Activated CD8-positive, alpha-beta memory T cell treated with anti-CD3 and anti-CD28 coated beads, Interleukin-2, amount 50 U/mL, for 1 hour (primary cell): ENCODE data around the gene EFHD2.
"Not testable (repeated sequence)": the region's sequence is repeated elsewhere in the genome, so short reads cannot be mapped to it uniquely, and the experiment has no call there.

Experiments used
- DNase-seq: peaks from one replicate; pipeline ENCODE4 v3.0.0-alpha.2; 2020; ENCODE audit errors: extremely low read depth

Gene EFHD2

DNA sequence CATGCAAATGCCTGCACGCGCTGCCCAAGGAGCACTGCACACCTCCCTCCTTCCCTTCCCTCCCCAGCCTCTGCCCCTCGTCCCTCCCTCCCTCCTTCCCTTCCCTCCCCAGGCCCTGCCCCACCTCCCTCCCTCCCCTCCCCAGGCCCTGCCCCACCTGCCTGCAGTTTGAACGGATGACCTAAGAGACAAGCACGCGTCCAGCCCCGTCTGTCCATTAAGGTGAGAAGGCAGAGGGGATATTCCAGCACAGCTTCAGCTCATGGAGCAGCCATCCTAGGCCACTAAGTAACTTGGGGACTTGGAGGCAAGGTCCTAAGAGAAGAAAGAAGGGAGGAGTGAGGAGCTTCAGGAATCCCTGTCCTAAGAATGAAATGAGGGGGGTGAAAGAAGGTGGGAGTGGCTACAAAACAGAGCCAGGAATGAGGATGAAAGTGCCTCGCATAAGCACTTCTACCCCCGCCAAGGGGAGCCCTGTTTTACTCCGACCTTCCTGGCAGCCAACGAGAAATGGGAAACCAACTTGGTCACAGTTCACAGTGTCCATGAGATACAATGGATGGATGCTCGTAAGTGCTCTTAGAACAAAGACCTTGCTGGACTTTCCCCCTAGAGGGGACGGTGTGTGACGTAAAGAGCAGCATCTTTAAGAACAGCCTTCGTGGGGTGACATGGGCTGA lies 21.3 kb upstream of the EFHD2 start:
- DNase-seq = no peak

DNA sequence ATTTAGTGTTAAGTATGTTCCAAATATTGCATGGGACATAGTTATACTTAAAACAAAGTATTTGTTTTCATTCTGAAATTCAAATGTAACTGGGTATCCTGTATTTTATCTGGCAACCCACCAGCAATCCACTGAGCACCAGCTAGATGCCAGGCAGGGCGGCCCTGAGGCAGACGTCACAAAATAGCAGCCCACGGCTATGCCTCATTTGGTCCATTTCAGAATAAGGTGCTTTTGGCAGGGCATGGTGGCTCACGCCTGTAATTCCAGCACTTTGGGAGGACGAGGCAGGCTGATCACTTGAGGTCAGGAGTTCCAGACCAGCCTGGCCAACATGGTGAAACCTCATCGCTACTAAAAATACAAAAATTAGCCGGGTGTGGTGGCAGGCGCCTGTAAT lies 19.9 kb upstream of the EFHD2 start:
- DNase-seq = not testable (repeated sequence)

DNA sequence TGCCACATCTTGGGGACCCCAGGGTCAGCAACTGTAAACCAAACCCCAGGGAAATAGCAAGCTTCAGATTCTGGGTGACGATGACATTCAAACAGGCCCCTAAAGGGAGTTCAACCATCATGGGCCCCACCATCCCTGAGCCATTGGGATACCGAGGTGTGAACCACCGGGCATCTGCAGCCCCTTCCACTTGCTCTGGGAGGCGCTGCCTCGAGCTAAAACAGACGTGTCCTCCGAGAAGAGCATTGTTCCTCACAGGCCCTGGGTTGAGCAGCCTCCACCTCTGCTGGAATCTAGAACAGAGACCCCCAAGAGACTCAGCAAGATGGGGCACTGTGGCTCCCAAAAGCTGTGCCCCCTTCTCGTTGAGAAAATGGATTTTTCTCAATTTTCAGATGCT lies 19.0 kb upstream of the EFHD2 start:
- DNase-seq = no peak

DNA sequence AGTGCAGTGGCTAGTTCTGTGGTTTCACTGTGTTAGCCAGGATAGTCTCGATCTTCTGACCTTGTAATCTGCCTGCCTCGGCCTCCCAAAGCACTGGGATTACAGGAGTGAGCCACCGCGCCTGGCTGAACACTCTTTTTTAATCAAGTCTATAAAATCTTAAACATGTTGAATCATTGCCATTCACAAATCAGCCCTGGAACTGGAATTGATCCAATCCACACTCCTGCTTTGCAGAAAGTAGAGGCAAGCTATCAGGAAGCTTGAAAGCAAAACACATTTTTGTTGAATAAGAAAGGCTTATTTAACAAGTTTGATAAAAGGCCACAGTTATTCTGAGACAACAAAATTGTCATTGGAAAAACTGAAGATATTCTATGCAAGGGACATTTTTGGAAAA lies 18.3 kb upstream of the EFHD2 start:
- no peak for DNase-seq

DNA sequence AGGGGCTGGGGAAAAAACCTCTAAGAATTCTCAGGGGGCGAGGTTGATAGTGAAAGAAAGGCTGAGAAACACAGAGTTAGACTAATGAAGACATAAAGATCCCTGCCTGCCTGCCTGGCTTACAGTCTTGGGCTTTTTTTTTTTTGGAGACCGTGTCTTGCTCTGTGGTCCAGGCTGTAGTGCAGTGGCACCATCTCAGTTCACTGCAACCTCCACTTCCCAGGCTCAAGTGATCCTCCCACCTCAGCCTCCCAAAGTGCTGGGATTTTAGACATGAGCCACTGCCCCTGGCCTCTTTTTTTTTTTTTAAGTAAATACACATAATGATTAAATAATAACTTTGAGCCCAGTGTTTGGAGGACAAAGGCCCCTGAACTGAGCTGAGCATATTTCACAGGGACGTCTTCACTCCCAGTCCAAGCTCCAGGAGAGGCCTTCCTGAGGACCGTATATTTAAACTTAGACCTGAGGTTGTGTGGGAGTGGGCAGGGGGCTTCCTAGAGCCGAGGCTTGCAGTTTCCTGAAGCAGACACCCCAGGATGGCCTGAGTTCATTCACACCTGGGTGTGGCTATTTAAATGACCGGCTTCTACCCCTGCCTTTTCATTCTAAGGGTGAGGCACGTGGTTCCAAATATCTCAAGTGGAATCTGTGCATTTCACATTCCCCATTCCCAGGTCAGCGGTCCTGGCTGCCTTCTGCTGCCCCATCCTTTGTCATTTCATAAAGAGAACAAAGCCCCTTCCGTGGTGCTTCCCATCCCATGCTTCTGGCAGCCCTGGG lies 16.0 kb upstream of the EFHD2 start:
- DNase-seq = no peak

DNA sequence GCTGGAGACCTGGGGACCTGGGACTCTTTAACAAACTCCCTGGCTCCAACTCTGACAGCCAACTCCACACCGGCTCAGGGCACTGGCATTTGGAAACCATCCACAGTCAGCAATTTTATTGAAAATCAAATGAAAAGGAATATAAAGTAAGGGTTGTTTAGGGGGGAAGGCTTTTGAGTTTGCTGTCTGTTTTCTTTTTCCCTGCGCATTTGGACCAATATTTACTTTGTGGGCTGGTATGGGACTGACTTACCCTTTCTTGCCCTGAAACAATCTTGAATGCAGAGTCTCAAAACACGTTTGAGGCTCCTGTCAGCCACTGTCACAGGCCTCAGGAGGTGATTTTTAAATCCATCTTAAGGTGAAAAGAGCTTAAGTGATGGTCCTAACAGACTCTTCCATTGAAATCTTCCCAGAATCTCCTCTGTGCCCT lies 15.4 kb upstream of the EFHD2 start:
- no peak for DNase-seq

DNA sequence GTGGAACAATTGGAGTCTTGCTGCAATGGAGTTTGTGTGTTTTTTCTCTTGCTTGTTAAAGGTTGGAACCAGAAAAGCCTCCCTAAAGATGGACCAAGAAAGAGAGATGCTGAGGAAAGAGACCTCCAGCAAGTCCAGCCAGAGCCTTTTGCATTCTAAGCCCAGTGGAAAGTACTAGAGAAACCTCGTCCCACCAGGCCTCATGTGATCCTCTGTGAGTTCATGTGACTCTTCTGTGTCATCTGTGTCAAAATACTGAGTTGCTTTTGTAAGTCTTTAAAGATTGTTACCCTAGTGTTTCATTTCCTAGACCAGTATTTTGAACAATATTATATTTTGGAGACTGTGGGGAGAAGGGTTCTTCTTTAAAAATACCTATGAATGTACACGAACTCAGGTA lies 12.5 kb upstream of the EFHD2 start:
- no peak for DNase-seq

DNA sequence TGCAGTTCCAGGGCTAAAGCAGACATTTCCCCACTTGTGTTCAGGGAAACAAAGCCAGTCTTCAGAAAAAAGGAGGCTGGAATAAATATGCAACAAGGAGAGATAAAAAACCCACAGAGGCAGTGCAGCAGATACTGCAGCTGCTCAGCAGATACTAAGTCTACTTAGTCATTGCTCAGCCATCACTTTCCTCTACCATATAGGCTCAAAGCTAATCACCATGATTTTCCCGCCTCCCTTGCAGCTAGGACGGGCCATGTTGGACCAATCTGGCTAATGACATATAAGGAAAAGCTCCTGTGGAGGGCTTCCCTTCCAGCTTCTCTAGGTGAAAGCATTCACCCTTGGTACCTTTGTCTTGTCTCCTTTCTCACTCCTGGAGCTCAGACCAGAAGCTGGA lies 10.0 kb upstream of the EFHD2 start:
- no peak for DNase-seq

DNA sequence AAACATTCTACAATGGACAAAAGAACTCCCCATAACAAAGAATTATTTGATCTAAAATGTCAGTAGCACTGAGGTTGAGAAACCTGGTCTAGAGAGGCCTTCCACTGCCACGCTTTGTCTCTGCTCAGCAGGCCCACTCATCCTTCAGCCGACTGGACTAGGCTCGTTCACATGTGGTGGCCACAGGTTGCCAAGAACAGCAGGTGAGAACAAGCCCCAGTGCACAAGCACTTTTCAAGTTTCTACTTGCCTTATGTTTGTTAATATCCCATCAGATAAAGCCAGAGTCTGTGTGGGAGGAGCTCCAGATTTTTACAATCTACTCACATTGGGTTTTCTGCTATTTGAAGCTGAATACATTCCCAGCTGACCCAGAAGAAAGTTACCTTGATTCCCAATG lies 9.1 kb upstream of the EFHD2 start:
- DNase-seq = no peak

DNA sequence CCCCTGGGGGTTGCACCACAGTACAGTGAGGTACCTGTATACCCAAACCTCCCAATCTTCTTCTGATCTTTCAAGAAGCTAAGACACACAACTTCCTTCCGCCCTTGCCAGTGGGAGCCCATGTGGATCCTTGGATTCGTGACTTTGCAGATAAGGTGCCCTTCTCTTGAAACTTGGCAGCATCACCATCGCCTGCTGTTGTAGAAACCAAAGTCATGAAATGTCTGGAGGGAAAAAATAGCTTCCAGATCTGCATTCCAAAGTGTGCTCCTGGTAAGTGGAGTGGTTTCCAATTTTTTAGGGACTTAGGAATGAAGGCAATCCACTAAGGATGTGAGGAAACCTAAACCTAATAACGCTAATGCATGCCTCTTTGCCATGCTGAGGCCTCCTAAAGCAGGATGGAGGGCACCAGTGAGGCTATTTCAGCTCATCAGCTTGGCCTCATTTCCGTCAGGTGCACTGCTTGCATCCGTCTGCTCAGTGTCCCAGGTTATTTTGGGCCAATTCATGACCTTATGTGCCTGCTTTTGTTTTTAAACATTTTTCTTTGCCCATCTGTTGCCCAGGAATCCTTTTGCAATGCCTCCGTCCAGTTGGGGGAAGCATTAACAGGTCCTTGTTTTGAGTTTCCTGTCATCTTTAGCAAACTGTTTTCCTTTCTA lies 8.2 kb upstream of the EFHD2 start:
- DNase-seq = no peak

DNA sequence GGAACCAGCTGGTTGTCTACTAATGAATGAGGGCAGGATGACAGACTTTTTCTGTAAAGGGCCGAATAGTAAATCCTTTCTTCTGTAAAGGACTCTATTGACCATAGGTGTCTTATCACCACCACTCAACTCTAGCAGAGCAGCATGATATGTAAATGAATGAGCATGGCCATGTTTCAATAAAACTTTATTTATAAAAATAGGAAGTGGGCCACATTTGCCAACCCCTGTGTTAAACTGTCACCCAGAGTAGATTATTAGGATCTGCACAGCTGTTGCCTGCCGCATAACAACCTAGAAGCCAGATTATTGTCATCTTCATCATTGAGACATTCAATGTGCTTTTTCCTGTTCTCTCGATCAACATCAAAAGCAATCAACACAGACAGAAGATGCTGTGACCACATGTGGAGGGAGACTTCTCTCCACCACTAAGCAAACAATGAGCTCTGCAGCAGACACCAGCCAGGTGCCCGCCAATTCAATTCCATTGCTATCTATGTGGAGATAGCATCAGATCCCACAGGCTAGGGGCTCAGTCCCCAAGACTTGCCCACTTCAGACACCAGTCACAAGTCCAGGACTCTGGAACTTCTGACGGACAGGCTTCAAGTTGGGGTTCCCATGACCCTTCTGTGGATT lies 6.8 kb upstream of the EFHD2 start:
- DNase-seq = no peak

DNA sequence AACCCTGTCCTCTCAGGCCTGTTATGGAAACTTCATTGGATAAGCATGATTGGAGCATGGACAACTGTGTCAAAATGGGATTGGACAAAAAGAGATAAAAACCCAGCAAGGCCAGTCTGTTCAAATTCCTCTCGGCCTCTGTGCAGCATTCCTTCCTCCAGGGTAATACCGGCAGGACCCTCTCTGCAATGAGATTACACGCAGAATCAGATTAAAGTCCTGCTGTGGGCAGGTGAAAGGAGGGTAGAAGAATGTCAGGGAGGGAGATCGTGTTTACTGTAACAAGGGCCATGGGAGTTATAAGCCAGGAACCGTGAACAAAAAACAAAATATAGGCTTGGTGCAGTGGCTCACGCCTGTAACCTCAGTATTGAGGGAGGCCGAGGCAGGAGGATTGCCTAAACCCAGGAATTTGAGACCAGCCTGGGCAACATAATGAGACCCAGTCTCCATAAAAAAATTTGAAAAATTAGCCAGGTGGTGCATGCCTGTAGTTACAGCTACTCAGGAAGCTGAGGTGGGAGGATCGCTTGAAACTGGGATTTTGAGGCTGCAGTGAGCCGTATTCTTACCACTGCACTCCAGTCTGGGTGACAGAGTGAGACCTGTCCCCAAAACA lies 5.6 kb upstream of the EFHD2 start:
- no peak for DNase-seq

DNA sequence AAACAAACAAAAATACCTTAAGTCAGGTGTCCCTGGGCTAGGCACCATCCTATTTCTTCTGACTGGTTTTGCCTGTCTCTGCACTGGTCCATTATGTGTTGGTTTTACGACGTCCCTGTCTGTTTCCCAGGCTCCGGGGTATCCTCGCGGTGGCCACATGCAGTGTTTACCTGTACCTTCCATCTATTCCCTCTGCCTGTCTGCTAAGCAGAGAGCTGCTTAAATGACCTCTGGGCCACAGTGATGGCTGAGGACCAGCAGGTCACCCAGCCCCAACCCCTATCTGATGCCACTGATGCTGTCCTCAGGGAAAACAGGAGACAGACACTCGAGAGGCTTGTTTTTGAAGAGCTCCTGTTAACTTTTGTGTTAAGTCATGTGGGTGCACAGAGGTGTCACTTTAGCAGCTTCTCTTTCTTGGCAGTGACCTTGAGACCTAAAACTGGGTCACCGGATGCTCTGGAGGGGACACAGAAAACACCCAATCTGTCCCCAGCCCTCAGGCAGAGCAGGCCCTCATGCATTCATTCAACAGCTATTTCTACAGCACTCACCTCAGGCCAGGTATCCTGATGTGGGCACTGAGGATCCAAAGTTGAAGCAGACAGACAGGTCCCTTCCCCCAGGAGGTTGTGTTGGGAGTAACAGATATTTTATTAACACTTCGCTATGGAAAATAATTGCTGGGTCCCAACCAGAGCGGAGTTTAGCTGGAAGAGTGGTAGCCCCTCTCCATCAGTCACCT lies 4.4 kb upstream of the EFHD2 start:
- DNase-seq = no peak

DNA sequence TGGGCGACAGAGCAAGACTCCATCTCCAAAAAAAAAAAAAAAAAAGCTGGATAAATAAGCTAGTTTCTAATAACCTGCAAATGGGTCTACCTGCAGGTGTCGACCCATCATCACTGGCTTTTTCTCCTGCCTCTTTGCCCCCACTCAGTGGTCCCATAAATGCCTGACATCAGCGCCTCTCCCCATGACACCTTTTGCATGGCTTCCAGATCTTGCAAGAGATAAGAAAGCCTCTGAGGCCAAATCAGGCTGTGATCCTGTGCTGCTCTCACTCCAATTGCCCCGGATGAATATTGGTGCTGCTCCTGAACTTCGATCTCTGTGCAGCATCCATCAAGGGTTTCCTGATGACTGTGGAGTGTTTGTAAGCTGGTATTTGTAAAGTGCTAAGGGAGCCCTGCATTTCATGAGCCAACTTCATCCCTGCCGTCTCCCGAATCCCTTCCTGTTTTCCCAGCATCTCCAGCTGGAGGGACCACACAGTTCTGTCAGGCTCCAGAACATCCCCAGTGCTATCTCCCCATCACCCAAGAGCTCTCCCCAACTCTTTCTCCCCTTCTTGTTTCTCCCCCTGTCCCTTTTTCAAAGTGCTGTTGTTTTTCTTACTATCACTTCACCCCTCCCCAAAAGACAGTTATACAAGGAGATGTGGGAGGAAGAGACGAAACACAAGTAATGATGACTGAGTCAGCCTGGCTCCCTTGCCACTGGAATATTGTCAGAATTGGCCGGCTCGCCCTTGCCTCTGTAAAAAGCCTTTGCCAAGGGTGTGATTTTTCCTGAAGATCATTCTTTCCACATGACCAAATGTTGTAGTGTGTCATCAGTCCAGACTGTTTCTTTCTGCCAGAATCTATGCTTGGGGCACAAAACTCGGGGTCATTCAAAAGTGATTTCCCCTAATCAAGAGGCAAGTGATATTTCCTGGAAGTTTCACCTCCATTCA lies 2.8 kb upstream of the EFHD2 start:
- no peak for DNase-seq

DNA sequence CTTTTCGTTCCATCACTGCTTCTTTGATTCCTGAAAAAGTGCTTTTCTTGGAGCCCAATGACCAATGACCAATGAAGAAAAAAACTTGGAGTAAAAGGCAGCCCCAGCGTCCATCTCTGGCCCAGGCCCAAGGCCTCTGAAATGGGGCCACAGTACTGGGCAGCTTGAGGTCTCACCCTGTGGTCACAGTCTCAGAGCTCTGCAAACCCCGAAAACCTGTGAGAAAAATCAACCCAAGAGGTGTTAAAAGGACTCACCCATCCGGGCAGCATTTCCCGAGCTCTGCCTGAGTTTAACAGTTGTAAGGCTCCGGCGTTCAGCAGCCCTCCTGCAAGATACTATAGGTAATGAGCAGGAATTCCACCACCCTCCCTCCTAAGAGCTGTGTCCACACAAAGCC lies 2.1 kb upstream of the EFHD2 start:
- no peak for DNase-seq

DNA sequence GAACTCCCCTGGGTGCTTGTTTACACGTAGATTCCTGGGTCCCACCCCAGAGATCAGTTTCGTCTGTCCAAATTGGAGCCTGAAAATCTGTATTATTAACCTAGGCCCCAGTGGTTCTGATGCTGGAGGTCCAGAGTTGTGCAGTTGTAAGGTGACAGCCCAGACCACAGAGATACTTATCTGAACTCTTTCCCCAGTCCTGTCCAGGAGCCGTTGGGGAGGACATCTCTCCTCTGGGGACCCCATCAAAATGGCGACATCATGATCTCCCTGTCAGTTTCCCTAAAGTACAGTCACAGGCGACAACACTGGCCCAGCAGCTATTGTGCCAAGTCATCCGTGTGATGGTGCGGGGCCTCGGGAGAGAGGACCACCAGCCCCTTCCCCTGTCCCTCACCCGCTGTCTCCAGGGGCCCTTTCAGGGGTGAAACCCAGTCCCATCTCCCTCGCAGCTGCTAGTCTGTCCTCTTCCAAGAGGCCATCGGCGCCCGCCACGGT lies 749 bp upstream of the EFHD2 start:
- DNase-seq = no peak

DNA sequence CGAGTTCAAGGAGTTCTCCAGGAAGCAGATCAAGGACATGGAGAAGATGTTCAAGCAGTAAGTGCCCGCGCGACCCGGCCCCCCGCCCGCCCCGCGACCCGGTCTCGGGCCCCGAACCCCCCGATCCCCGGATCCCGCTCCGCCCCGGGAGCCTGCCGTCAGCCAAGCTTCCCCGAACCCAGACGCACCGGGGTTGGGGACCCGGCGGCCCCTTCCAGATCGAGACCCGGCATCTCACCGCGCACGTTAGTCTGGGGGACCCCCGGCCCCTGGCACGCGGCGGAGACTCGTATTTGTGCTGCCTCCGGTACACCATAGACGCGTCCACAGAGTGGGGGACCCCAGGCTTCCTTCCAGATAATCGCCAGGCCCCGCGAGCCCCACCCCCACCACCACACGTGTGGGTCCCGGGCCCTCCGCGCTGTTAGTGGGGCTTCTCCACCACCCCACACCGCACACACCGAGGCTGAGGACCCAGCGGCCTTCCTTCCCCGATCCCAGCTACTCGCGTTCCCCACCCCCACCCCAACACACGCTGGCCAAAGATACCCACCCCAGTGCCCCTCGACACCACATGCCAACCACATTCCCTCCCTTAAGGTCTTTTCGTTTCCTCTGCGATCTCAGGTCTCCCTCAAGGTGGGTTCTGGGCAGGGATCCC lies 665 bp downstream of the EFHD2 start:
- no peak for DNase-seq

DNA sequence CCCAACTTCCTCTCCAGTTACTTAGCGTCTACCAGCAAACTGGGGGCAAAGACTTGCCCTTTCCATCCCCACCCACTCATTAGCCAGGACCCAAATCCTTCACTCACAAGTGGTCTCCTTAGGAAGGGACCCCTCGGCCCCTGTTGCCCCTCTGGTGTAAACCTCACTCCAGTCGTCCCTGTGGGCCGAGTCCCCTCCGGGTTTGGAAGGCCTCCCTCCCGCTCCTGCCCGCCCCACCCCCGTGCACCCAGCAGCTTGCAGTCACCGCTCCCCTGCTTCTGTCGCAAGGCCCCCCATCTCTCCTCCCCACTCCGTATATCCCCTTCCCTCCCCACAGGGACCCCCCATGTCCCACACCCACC lies 1.2 kb downstream of the EFHD2 start:
- DNase-seq = no peak

DNA sequence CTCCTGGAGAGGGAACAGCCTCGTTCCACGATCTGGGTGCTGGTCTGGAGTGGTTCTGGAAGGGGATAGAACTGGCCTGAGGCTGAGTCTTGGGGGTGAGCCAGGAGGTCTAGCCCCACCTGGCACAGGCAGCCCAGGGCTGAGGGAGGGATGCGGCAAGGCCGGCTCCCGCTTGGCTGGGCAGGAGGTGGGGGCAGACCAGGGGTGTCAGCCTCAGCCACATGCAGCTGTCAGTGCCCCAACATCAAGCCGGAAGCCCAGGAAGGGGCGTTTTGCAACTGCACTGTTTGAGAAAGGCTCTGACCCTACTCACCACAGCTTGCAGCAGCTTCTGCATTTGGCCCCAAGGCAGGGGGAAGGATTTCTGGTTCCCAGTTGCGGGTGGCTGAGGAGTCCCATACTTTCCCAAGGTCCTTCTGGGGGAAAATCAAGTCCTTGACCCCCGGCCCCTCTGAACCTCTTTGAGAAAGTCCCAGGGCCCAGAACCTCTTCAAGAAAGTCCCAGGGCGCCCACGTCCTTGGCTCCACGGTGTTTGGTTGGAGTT lies 2.0 kb downstream of the EFHD2 start:
- DNase-seq = no peak
